Right hindlimb (tissue), 1 donor: ENCODE data around the gene PPP2R5E.
A peak's percentile ranks its signal among the peaks of the same experiment; 100 is the strongest.

Experiments used
- DNase-seq: peaks from one replicate; pipeline ENCODE4 v3.0.0-alpha.2; 2018

The PPP2R5E gene

GRCh38 chr14:63517354-63517753, 25.8 kb downstream of the PPP2R5E start:
- no peak for DNase-seq

- no peak for DNase-seq
Measured at GRCh38 chr14:63515240-63515639, 27.9 kb downstream of the PPP2R5E start.

GRCh38 chr14:63513756-63514155, 29.4 kb downstream of the PPP2R5E start:
- DNase-seq = no peak

GRCh38 chr14:63512861-63513260, 30.3 kb downstream of the PPP2R5E start:
- no peak for DNase-seq

GRCh38 chr14:63510538-63510937, 32.6 kb downstream of the PPP2R5E start:
- DNase-seq = no peak

GRCh38 chr14:63508033-63508432, 35.1 kb downstream of the PPP2R5E start:
- DNase-seq = no peak

- no peak for DNase-seq
Measured at GRCh38 chr14:63504648-63505047, 38.5 kb downstream of the PPP2R5E start.

GRCh38 chr14:63501429-63501828, 41.7 kb downstream of the PPP2R5E start:
- DNase-seq = no peak

- no peak for DNase-seq
Measured at GRCh38 chr14:63499701-63500250, 43.4 kb downstream of the PPP2R5E start.

- peak; percentile 31 for DNase-seq
Measured at GRCh38 chr14:63496837-63497400, 46.3 kb downstream of the PPP2R5E start.

- no peak for DNase-seq
Measured at GRCh38 chr14:63493246-63493645, 49.9 kb downstream of the PPP2R5E start.

GRCh38 chr14:63492391-63492790, 50.8 kb downstream of the PPP2R5E start:
- no peak for DNase-seq

GRCh38 chr14:63487724-63488123, 55.5 kb downstream of the PPP2R5E start:
- DNase-seq = no peak

GRCh38 chr14:63486738-63487137, 56.4 kb downstream of the PPP2R5E start:
- DNase-seq = no peak

- no peak for DNase-seq
Measured at GRCh38 chr14:63483315-63483714, 59.9 kb downstream of the PPP2R5E start.

GRCh38 chr14:63480599-63480998, 62.6 kb downstream of the PPP2R5E start:
- DNase-seq = no peak

GRCh38 chr14:63478437-63478852, 64.7 kb downstream of the PPP2R5E start:
- DNase-seq = no peak

GRCh38 chr14:63478010-63478409, 65.2 kb downstream of the PPP2R5E start:
- DNase-seq = no peak

- DNase-seq = no peak
Measured at GRCh38 chr14:63477556-63477955, 65.6 kb downstream of the PPP2R5E start.

GRCh38 chr14:63475761-63476160, 67.4 kb downstream of the PPP2R5E start:
- DNase-seq = no peak

GRCh38 chr14:63474844-63475243, 68.3 kb downstream of the PPP2R5E start:
- no peak for DNase-seq

- DNase-seq = no peak
Measured at GRCh38 chr14:63474111-63474510, 69.1 kb downstream of the PPP2R5E start.

- DNase-seq = no peak
Measured at GRCh38 chr14:63472986-63473788, 70.0 kb downstream of the PPP2R5E start.
